HepG2 (cell line): ENCODE measurements around the gene RBPJ. TPM values are rescaled to one million over a fixed set of nuclear protein-coding genes. Genes with fewer than 3 reads are reported as not detected.

Experiments used
- ATAC-seq: fragments of 200-7000 bp; cut with Tn5 transposase; 3 replicates; pipeline ENCODE4 v1.9.1; 2020; ENCODE audit warnings: mild to moderate bottlenecking, moderate library complexity
- BruUV-seq: library from RNA; stranded (reverse); fragments of 400-500 nt; replicated peaks from 2 replicates; lab custom pipeline; 2021; lab: Mats Ljungman, UMichigan
- CTCF ChIA-PET: fragments of 300-600 bp; formaldehyde crosslinking; extraction: SDS; loops from one replicate; lab custom pipeline; 2021; ENCODE audit warnings: low total read pairs, inconsistent platforms, low intra/inter-chr PET ratio; lab: Yijun Ruan, JAX
- POLR2A ChIA-PET: fragments of 350-600 bp; sonication (Branson Sonifier 250); formaldehyde crosslinking; loops from one replicate; lab custom pipeline; 2020; ENCODE audit warnings: antibody characterized with exemption, inconsistent platforms; lab: Yijun Ruan, JAX
- DNase-seq: peaks from one replicate; pipeline ENCODE4 v3.0.0-alpha.2; 2015; ENCODE audit warnings: low spot score
- FAIRE-seq: peaks from 3 replicates; lab custom pipeline; 2011; peaks lifted over from hg19 to GRCh38; lab: Jason Lieb, UNC
- H2AFZ ChIP-seq: one replicate; pipeline ENCODE4 v1.6.1; 2011; ENCODE audit warnings: low read length, inconsistent platforms
- H3K27ac ChIP-seq: fragments of 300-600 bp; 3 replicates; pipeline ENCODE4 v1.8.0; 2011; ENCODE audit warnings: mixed run types, mild to moderate bottlenecking, mixed read lengths, low read length, inconsistent platforms; ENCODE audit not compliant: insufficient read depth; ENCODE audit errors: extremely low read length
- H3K27me3 ChIP-seq, 2 experiments: fragments of 200-600 bp in 1 of 2; 2 replicates in 1 of 2; 3 replicates in 1 of 2; pipeline versions ENCODE4 v1.6.0 to v1.8.0; 2011; ENCODE audit warnings: low read length in 2 of 2, mild to moderate bottlenecking in 2 of 2, moderate library complexity in 2 of 2, inconsistent platforms in 1 of 2; ENCODE audit not compliant: insufficient read depth in 2 of 2, control insufficient read depth in 1 of 2
- H3K36me3 ChIP-seq, 2 experiments: fragments of 200-600 bp in 1 of 2; replicated peaks in 1 of 2; 2 replicates in 1 of 2; 3 replicates in 1 of 2; pipeline versions ENCODE4 v1.5.1 to v1.8.0; 2011; ENCODE audit warnings: low read length in 2 of 2, inconsistent platforms in 1 of 2; ENCODE audit not compliant: insufficient read depth in 2 of 2, control insufficient read depth in 1 of 2
- H3K4me1 ChIP-seq: 2 replicates; pipeline ENCODE4 v1.5.1; 2012; ENCODE audit warnings: low read length, inconsistent platforms; ENCODE audit not compliant: insufficient read depth
- H3K4me2 ChIP-seq: 2 replicates; pipeline ENCODE4 v1.6.0; 2011; ENCODE audit warnings: low read depth, low read length, inconsistent platforms
- H3K4me3 ChIP-seq, 3 experiments: fragments of 200-600 bp in 1 of 3; sonication (generic), shearing (Covaris generic) in 1 of 3; replicated peaks in 1 of 3; 2 replicates each; pipeline ENCODE4 v1.5.1; 2011 to 2016; ENCODE audit warnings: low read length in 3 of 3, inconsistent platforms in 2 of 3, low read depth in 2 of 3, mild to moderate bottlenecking in 2 of 3, control low read depth in 1 of 3, mixed read lengths in 1 of 3; ENCODE audit not compliant: insufficient read depth in 1 of 3
- H3K79me2 ChIP-seq: one replicate; pipeline ENCODE4 v1.6.1; 2011; ENCODE audit warnings: low read length, inconsistent platforms; ENCODE audit not compliant: insufficient read depth
- H3K9ac ChIP-seq: 2 replicates; pipeline ENCODE4 v1.6.0; 2011; ENCODE audit warnings: mild to moderate bottlenecking, low read depth, low read length, inconsistent platforms; ENCODE audit not compliant: insufficient read depth
- H3K9me3 ChIP-seq: 2 replicates; pipeline ENCODE4 v1.5.1; 2012; ENCODE audit warnings: mild to moderate bottlenecking, low read length
- H4K20me1 ChIP-seq: 2 replicates; pipeline ENCODE4 v1.6.0; 2011; ENCODE audit warnings: inconsistent platforms, mild to moderate bottlenecking, low read length, moderate library complexity; ENCODE audit not compliant: insufficient read depth
- CCAR2 ChIP-seq: fragments of 200-400 bp; formaldehyde crosslinking; optimal IDR thresholded peaks from 2 replicates; pipeline ENCODE3; 2018; ENCODE audit warnings: low read depth, mild to moderate bottlenecking, low read length, moderate library complexity
- HNF4G ChIP-seq, 2 experiments: sonication (generic) in 1 of 2; formaldehyde crosslinking in 1 of 2; IDR thresholded peaks; 2 replicates each; pipeline versions ENCODE4 v1.4.0 to v1.6.1; 2011 to 2020; ENCODE audit warnings: borderline replicate concordance in 2 of 2, low read depth in 2 of 2, mild to moderate bottlenecking in 2 of 2, low read length in 1 of 2, missing genetic modification reagents in 1 of 2, moderate library complexity in 1 of 2
- NFE2L2 ChIP-seq: fragments of 150-350 bp; IDR thresholded peaks from 2 replicates; pipeline ENCODE4 v1.6.1; 2014; ENCODE audit warnings: low read length
- ZBTB8A ChIP-seq: sonication (generic); formaldehyde crosslinking; IDR thresholded peaks from 2 replicates; pipeline ENCODE4 v1.4.0; 2020; ENCODE audit warnings: mild to moderate bottlenecking, low read depth, missing genetic modification reagents, borderline replicate concordance
- ZFAT ChIP-seq: sonication (generic); formaldehyde crosslinking; conservative IDR thresholded peaks from 2 replicates; pipeline ENCODE4 v1.8.1; 2023; ENCODE audit warnings: missing genetic modification reagents, inconsistent platforms
- ZMYM3 ChIP-seq: sonication (generic); formaldehyde crosslinking; IDR thresholded peaks from 2 replicates; pipeline ENCODE4 v1.5.1; 2020; ENCODE audit warnings: mild to moderate bottlenecking, missing genetic modification reagents
- ZNF124 ChIP-seq: sonication (generic); formaldehyde crosslinking; IDR thresholded peaks from 2 replicates; pipeline ENCODE4 v1.4.0; 2020; ENCODE audit warnings: missing genetic modification reagents
- ZNF367 ChIP-seq: sonication (generic); formaldehyde crosslinking; IDR thresholded peaks from 2 replicates; pipeline ENCODE4 v1.4.0; 2020; ENCODE audit warnings: missing genetic modification reagents, borderline replicate concordance
- ZNF44 ChIP-seq: sonication (generic); formaldehyde crosslinking; IDR thresholded peaks from 2 replicates; pipeline ENCODE4 v1.5.1; 2020; ENCODE audit warnings: mild to moderate bottlenecking, missing genetic modification reagents
- ZNF557 ChIP-seq: sonication (generic); formaldehyde crosslinking; IDR thresholded peaks from 2 replicates; pipeline ENCODE4 v1.4.0; 2020; ENCODE audit warnings: missing genetic modification reagents
- ZNF703 ChIP-seq: sonication (generic); formaldehyde crosslinking; IDR thresholded peaks from 2 replicates; pipeline ENCODE4 v1.5.1; 2020; ENCODE audit warnings: missing genetic modification reagents, mild to moderate bottlenecking, moderate library complexity, borderline replicate concordance
- ZNF776 ChIP-seq: sonication (generic); formaldehyde crosslinking; IDR thresholded peaks from 2 replicates; pipeline ENCODE4 v1.4.0; 2020; ENCODE audit warnings: mild to moderate bottlenecking, missing genetic modification reagents
- WGBS: methylation state at CpG from one replicate; pipeline ENCODE4 v1.1.6; 2017; ENCODE audit warnings: low lambda C conversion rate; 5-methylcytosine and 5-hydroxymethylcytosine counted together
- in situ Hi-C: cut with HindIII; loops from 2 replicates; pipeline ENCODE4 v1.10.0; 2017; ENCODE audit warnings: low pct_unique_long_range_greater_than_20kb; ENCODE audit not compliant: extremely low pct_ligation_motif_present
- intact Hi-C: fragments of 100-400 bp; cut with micrococcal nuclease; formaldehyde crosslinking; loops from one replicate; pipeline ENCODE4 v1.10.0; 2022; ENCODE audit not compliant: unreplicated experiment
- polyA plus RNA-seq, 8 experiments: library from polyadenylated mRNA; depleted of rRNA in 3 of 8; stranded (reverse) in 7 of 8; unstranded in 1 of 8; fragments of >200 nt; fragmentation: Illumina TruSeq in 4 of 8; extraction: Trizol in 4 of 8; gene quantifications; 2 replicates each; pipeline versions ENCODE4 v1.2.1 to v1.2.3, GENCODE V29; 2011 to 2016; ENCODE audit warnings: low read depth in 4 of 8, missing spikeins in 1 of 8, mixed read lengths in 1 of 8; ENCODE audit not compliant: insufficient read depth in 1 of 8
- total RNA-seq, 5 experiments: library from RNA; depleted of rRNA; stranded (reverse); fragments of >200 nt; fragmentation: Illumina TruSeq; extraction: Trizol; gene quantifications; 2 replicates each; pipeline ENCODE4 v1.2.3, GENCODE V29; 2016; ENCODE audit warnings: low read depth in 1 of 5
- TF ChIP-seq, protein P1 (sequence below): sonication (generic); formaldehyde crosslinking; IDR thresholded peaks from 2 replicates; pipeline ENCODE4 v1.4.0; 2020; ENCODE audit warnings: missing genetic modification reagents; ENCODE audit errors: not compliant biosample characterization
- TF ChIP-seq, protein P2 (sequence below): sonication (generic); formaldehyde crosslinking; IDR thresholded peaks from 2 replicates; pipeline ENCODE4 v1.8.0; 2022; ENCODE audit warnings: mild to moderate bottlenecking, missing genetic modification reagents, borderline replicate concordance
- TF ChIP-seq, protein P3 (sequence below): sonication (generic); formaldehyde crosslinking; IDR thresholded peaks from 2 replicates; pipeline ENCODE4 v1.5.1; 2020; ENCODE audit warnings: mild to moderate bottlenecking, moderate library complexity, missing genetic modification reagents
- TF ChIP-seq, protein P4 (sequence below): IDR thresholded peaks from 2 replicates; pipeline ENCODE4 v1.6.1; 2016; ENCODE audit warnings: missing compliant biosample characterization, missing genetic modification reagents, borderline replicate concordance
- TF ChIP-seq, protein P5 (sequence below): sonication (generic); IDR thresholded peaks from 2 replicates; pipeline ENCODE4 v1.6.1; 2016; ENCODE audit warnings: low read depth, borderline replicate concordance

Gene RBPJ
- total and polyA plus RNA-seq, 2 of the 13 experiments (the other 11 are each of a cell fraction or from before 2014, with no cell fraction given) = 25.9 to 33.2 TPM

DNA sequence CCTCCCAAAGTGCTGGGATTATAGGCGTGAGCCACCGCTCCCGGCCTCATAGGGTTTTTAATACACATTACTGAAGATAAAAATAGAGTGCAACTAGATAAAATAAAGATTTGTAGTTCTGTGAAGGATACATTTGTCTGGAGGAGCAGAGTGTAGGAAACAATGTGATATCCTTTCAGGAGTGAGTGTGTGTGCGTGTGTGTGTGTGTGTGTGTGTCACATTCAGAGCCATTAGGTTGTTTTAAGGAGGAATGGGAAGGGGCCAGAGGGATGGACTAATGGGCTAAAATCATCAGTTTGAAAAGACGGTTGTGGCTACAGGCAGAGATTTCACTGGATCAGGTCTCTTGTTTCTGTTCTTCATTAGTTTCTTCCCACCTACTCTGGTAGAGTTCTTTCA lies 40.0 kb downstream of the RBPJ start (continued):
- no peak for TF ChIP-seq ZBTB8A (CRISPR knock-in tag)
- TF ChIP-seq, protein P1, sequence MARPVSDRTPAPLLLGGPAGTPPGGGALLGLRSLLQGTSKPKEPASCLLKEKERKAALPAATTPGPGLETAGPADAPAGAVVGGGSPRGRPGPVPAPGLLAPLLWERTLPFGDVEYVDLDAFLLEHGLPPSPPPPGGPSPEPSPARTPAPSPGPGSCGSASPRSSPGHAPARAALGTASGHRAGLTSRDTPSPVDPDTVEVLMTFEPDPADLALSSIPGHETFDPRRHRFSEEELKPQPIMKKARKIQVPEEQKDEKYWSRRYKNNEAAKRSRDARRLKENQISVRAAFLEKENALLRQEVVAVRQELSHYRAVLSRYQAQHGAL (CRISPR knock-in tag) = no peak
- TF ChIP-seq NFE2L2 = no peak
- no peak for TF ChIP-seq ZNF44

DNA sequence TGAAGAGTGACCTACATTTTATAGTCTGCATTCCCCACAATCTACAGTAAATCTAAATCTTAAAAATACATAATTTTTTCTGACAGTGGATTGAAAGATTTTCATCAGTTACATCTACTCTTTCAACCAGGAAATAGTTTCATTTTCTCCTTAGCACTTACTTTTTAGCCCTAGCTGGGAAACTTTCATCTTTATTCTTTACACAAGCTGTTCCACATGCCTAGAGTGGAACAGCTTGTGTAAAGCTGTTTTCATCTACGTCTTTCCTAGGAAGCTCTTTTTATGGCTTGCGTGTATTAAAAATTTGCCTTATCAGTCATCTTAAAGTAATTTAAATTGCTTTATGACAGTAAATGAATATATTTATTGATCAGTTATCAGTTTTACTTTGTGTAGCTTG lies 40.5 kb downstream of the RBPJ start:
- intact Hi-C loops = no loop called here
- no peak for FAIRE-seq
- Histone ChIP-seq H3K79me2 (peaks cover 79% of the 10 kb centered on the region), H3K4me1 (no peaks in the 10 kb centered on the region), H3K4me3 (no peak overlapping the region), H3K9ac (no peak overlapping the region), H3K27ac (no peak overlapping the region), H4K20me1 (peaks cover 26% of the 10 kb centered on the region), H3K4me2 (no peak overlapping the region), H3K9me3 (no peaks in the 10 kb centered on the region), H3K27me3 (no peaks in the 10 kb centered on the region), H3K36me3 (no peaks in the 10 kb centered on the region), H2AFZ (no peak overlapping the region)
- CTCF ChIA-PET = no interaction called here
- no peak for DNase-seq
- no peak for ATAC-seq
- POLR2A ChIA-PET = no interaction called here
- in situ Hi-C loops = no loop called here
- TF ChIP-seq ZMYM3 (CRISPR knock-in tag) = no peak
- TF ChIP-seq, protein P2, sequence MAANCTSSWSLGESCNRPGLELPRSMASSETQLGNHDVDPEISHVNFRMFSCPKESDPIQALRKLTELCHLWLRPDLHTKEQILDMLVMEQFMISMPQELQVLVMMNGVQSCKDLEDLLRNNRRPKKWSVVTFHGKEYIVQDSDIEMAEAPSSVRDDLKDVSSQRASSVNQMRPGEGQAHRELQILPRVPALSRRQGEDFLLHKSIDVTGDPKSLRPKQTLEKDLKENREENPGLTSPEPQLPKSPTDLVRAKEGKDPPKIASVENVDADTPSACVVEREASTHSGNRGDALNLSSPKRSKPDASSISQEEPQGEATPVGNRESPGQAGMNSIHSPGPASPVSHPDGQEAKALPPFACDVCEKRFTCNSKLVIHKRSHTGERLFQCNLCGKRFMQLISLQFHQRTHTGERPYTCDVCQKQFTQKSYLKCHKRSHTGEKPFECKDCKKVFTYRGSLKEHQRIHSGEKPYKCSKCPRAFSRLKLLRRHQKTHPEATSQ (CRISPR knock-in tag) = no peak
- no peak for TF ChIP-seq ZNF124 (CRISPR knock-in tag)
- no peak for TF ChIP-seq ZNF557 (CRISPR knock-in tag)
- TF ChIP-seq HNF4G (IDR thresholded peaks at IDR 0.05; ENCODE audit: borderline replicate concordance, low read depth, low read length) = no peak
- TF ChIP-seq HNF4G (CRISPR knock-in tag; IDR thresholded peaks at IDR 0.05; ENCODE audit: borderline replicate concordance, low read depth) = no peak
- no peak for TF ChIP-seq ZFAT (CRISPR knock-in tag)
- TF ChIP-seq CCAR2 = no peak
- no peak for TF ChIP-seq ZNF703 (CRISPR knock-in tag)
- TF ChIP-seq, protein P3, sequence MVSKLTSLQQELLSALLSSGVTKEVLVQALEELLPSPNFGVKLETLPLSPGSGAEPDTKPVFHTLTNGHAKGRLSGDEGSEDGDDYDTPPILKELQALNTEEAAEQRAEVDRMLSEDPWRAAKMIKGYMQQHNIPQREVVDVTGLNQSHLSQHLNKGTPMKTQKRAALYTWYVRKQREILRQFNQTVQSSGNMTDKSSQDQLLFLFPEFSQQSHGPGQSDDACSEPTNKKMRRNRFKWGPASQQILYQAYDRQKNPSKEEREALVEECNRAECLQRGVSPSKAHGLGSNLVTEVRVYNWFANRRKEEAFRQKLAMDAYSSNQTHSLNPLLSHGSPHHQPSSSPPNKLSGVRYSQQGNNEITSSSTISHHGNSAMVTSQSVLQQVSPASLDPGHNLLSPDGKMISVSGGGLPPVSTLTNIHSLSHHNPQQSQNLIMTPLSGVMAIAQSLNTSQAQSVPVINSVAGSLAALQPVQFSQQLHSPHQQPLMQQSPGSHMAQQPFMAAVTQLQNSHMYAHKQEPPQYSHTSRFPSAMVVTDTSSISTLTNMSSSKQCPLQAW (CRISPR knock-in tag) = no peak
- TF ChIP-seq, protein P4, sequence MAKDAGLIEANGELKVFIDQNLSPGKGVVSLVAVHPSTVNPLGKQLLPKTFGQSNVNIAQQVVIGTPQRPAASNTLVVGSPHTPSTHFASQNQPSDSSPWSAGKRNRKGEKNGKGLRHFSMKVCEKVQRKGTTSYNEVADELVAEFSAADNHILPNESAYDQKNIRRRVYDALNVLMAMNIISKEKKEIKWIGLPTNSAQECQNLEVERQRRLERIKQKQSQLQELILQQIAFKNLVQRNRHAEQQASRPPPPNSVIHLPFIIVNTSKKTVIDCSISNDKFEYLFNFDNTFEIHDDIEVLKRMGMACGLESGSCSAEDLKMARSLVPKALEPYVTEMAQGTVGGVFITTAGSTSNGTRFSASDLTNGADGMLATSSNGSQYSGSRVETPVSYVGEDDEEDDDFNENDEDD (CRISPR knock-in tag) = no peak
- no peak for TF ChIP-seq ZNF367 (CRISPR knock-in tag)
- TF ChIP-seq, protein P5, sequence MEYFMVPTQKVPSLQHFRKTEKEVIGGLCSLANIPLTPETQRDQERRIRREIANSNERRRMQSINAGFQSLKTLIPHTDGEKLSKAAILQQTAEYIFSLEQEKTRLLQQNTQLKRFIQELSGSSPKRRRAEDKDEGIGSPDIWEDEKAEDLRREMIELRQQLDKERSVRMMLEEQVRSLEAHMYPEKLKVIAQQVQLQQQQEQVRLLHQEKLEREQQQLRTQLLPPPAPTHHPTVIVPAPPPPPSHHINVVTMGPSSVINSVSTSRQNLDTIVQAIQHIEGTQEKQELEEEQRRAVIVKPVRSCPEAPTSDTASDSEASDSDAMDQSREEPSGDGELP = no peak
- no peak for TF ChIP-seq ZNF776 (CRISPR knock-in tag)
- WGBS = 96% methylated on average over 2 of the region's 2 CpGs
- no TSS peak for BruUV-seq
